IMR-90 (cell line): ENCODE measurements around the gene STXBP4. TPM values are rescaled to one million over a fixed set of nuclear protein-coding genes. Genes with fewer than 3 reads are reported as not detected.

ENCODE experiments used
- ATAC-seq: fragments of 200-7000 bp; cut with Tn5 transposase; 2 replicates; pipeline ENCODE4 v1.9.1; 2020; ENCODE audit warnings: low read depth, mild to moderate bottlenecking, moderate library complexity
- BruUV-seq: library from RNA; stranded (reverse); fragments of 400-500 nt; replicated peaks from 2 replicates; lab custom pipeline; 2021; lab: Mats Ljungman, UMichigan
- CTCF ChIA-PET: fragments of 300-600 bp; formaldehyde crosslinking; extraction: SDS; loops from one replicate; lab custom pipeline; 2021; ENCODE audit warnings: antibody characterized with exemption; lab: Yijun Ruan, JAX
- POLR2A ChIA-PET: fragments of 300-600 bp; sonication (Branson Sonifier 250); formaldehyde crosslinking; loops from one replicate; lab custom pipeline; 2022; ENCODE audit warnings: antibody characterized with exemption; ENCODE audit not compliant: unreplicated experiment; lab: Charles Lee
- DNase-seq: peaks from one replicate; pipeline ENCODE4 v3.0.0; 2013
- H2AFZ ChIP-seq: replicated peaks from 2 replicates; pipeline ENCODE3; 2013; ENCODE audit warnings: low read length, mild to moderate bottlenecking; ENCODE audit not compliant: poor library complexity
- H2AK5ac ChIP-seq: 2 replicates; pipeline ENCODE4 v1.6.1; 2013; ENCODE audit warnings: low read depth, low read length, inconsistent platforms
- H2AK9ac ChIP-seq: replicated peaks from 2 replicates; pipeline ENCODE3; 2013; ENCODE audit warnings: mild to moderate bottlenecking, low read depth, low read length, moderate library complexity; ENCODE audit not compliant: poor library complexity
- H2BK120ac ChIP-seq: 2 replicates; pipeline ENCODE4 v1.6.1; 2013; ENCODE audit warnings: low read depth, low read length, inconsistent platforms
- H2BK15ac ChIP-seq: 3 replicates; pipeline ENCODE4 v1.6.1; 2013; ENCODE audit warnings: low read depth, low read length, inconsistent platforms
- H2BK20ac ChIP-seq: 2 replicates; pipeline ENCODE4 v1.6.1; 2013; ENCODE audit warnings: low read depth, mild to moderate bottlenecking, inconsistent platforms, low read length, moderate library complexity
- H2BK5ac ChIP-seq: 2 replicates; pipeline ENCODE4 v1.6.1; 2013; ENCODE audit warnings: mild to moderate bottlenecking, low read depth, low read length, inconsistent platforms; ENCODE audit not compliant: poor library complexity, severe bottlenecking
- H3K14ac ChIP-seq: replicated peaks from 2 replicates; pipeline ENCODE4 v1.6.1; 2013; ENCODE audit warnings: low read depth, low read length, inconsistent platforms
- H3K18ac ChIP-seq: 2 replicates; pipeline ENCODE4 v1.6.1; 2013; ENCODE audit warnings: low read depth, low read length, control low read depth
- H3K23ac ChIP-seq: 2 replicates; pipeline ENCODE4 v1.6.1; 2013; ENCODE audit warnings: low read depth, low read length, inconsistent platforms
- H3K27ac ChIP-seq: 2 replicates; pipeline ENCODE4 v1.5.1; 2013; ENCODE audit warnings: mild to moderate bottlenecking, control low read depth, low read length; ENCODE audit not compliant: insufficient read depth
- H3K27me3 ChIP-seq: 2 replicates; pipeline ENCODE4 v1.6.1; 2013; ENCODE audit warnings: low read length; ENCODE audit not compliant: control insufficient read depth, insufficient read depth
- H3K36me3 ChIP-seq: 2 replicates; pipeline ENCODE4 v1.6.1; 2013; ENCODE audit warnings: low read length, mixed read lengths; ENCODE audit not compliant: control insufficient read depth, insufficient read depth
- H3K4ac ChIP-seq: 2 replicates; pipeline ENCODE4 v1.6.1; 2013; ENCODE audit warnings: low read depth, low read length, inconsistent platforms
- H3K4me1 ChIP-seq: 2 replicates; pipeline ENCODE4 v1.6.1; 2013; ENCODE audit warnings: low read length, mixed read lengths; ENCODE audit not compliant: control insufficient read depth, insufficient read depth
- H3K4me2 ChIP-seq: 2 replicates; pipeline ENCODE4 v1.6.1; 2013; ENCODE audit warnings: low read depth, mild to moderate bottlenecking, control low read depth, low read length, moderate library complexity
- H3K4me3 ChIP-seq: 2 replicates; pipeline ENCODE4 v1.5.1; 2013; ENCODE audit warnings: low read depth, mild to moderate bottlenecking, control low read depth, low read length, moderate library complexity; ENCODE audit not compliant: insufficient read depth
- H3K56ac ChIP-seq: 2 replicates; pipeline ENCODE4 v1.6.1; 2013; ENCODE audit warnings: low read length, inconsistent platforms; ENCODE audit not compliant: insufficient read depth; ENCODE audit errors: extremely low read depth
- H3K79me1 ChIP-seq, 2 experiments: 2 replicates each; pipeline ENCODE4 v1.6.1; 2013; ENCODE audit warnings: low read length in 2 of 2, inconsistent platforms in 1 of 2, low read depth in 1 of 2
- H3K9ac ChIP-seq: 2 replicates; pipeline ENCODE4 v1.6.1; 2013; ENCODE audit warnings: low read depth, low read length, control low read depth
- H3K9me1 ChIP-seq: 2 replicates; pipeline ENCODE4 v1.6.1; 2013; ENCODE audit warnings: low read length, inconsistent platforms; ENCODE audit not compliant: insufficient read depth
- H3K9me3 ChIP-seq: 2 replicates; pipeline ENCODE4 v1.6.1; 2013; ENCODE audit warnings: low read length; ENCODE audit not compliant: control insufficient read depth, insufficient read depth
- H4K20me1 ChIP-seq: 2 replicates; pipeline ENCODE4 v1.6.1; 2013; ENCODE audit warnings: low read length, inconsistent platforms; ENCODE audit not compliant: insufficient read depth
- H4K5ac ChIP-seq: 2 replicates; pipeline ENCODE4 v1.6.1; 2013; ENCODE audit warnings: mild to moderate bottlenecking, low read depth, low read length, control low read depth
- H4K8ac ChIP-seq, 2 experiments: 2 replicates each; pipeline ENCODE4 v1.6.1; 2013; ENCODE audit warnings: low read depth in 2 of 2, low read length in 2 of 2, control low read depth in 1 of 2, inconsistent platforms in 1 of 2
- H4K91ac ChIP-seq: 2 replicates; pipeline ENCODE4 v1.6.1; 2013; ENCODE audit warnings: low read depth, low read length, inconsistent platforms; ENCODE audit not compliant: insufficient read depth
- BHLHE40 ChIP-seq: fragments of 150-350 bp; IDR thresholded peaks from 2 replicates; pipeline ENCODE4 v1.6.1; 2016; ENCODE audit warnings: mild to moderate bottlenecking, low read depth, low read length
- CEBPB ChIP-seq: IDR thresholded peaks from 2 replicates; pipeline ENCODE4 v1.6.1; 2012; ENCODE audit warnings: low read depth, low read length, improper control_type of control experiment
- CHD1 ChIP-seq: IDR thresholded peaks from 2 replicates; pipeline ENCODE4 v1.6.1; 2012; ENCODE audit warnings: low read depth, low read length, improper control_type of control experiment
- CTCF ChIP-seq: conservative IDR thresholded peaks from 2 replicates; pipeline ENCODE4 v1.5.1; 2012; ENCODE audit warnings: mild to moderate bottlenecking, low read depth, low read length, improper control_type of control experiment
- ELK1 ChIP-seq: fragments of 150-350 bp; IDR thresholded peaks from 2 replicates; pipeline ENCODE4 v1.6.1; 2016; ENCODE audit warnings: low read depth, mild to moderate bottlenecking, low read length, moderate library complexity, borderline replicate concordance
- MAFK ChIP-seq: IDR thresholded peaks from 2 replicates; pipeline ENCODE4 v1.6.1; 2012; ENCODE audit warnings: low read depth, low read length, improper control_type of control experiment
- MXI1 ChIP-seq: IDR thresholded peaks from 2 replicates; pipeline ENCODE4 v1.6.1; 2012; ENCODE audit warnings: low read depth, mild to moderate bottlenecking, low read length, moderate library complexity, borderline replicate concordance
- NFE2L2 ChIP-seq: fragments of 150-350 bp; IDR thresholded peaks from 2 replicates; pipeline ENCODE4 v1.6.1; 2016; ENCODE audit warnings: low read depth, mild to moderate bottlenecking, low read length
- POLR2A ChIP-seq: IDR thresholded peaks from 2 replicates; pipeline ENCODE4 v1.6.1; 2012; ENCODE audit warnings: mild to moderate bottlenecking, low read depth, low read length
- RAD21 ChIP-seq: IDR thresholded peaks from 2 replicates; pipeline ENCODE4 v1.6.1; 2012; ENCODE audit warnings: low read length, improper control_type of control experiment
- RCOR1 ChIP-seq: IDR thresholded peaks from 2 replicates; pipeline ENCODE4 v1.6.1; 2012; ENCODE audit warnings: mild to moderate bottlenecking, low read length, improper control_type of control experiment; ENCODE audit not compliant: insufficient replicate concordance
- RFX5 ChIP-seq: IDR thresholded peaks from 2 replicates; pipeline ENCODE4 v1.8.0; 2012; ENCODE audit warnings: low read depth, mild to moderate bottlenecking, low read length, moderate library complexity
- SMC3 ChIP-seq: fragments of 150-350 bp; IDR thresholded peaks from 2 replicates; pipeline ENCODE4 v1.6.1; 2016; ENCODE audit warnings: low read depth, mild to moderate bottlenecking, antibody characterized with exemption, low read length, moderate library complexity
- USF2 ChIP-seq: fragments of 150-350 bp; IDR thresholded peaks from 2 replicates; pipeline ENCODE4 v1.6.1; 2017; ENCODE audit warnings: mild to moderate bottlenecking, antibody characterized with exemption, low read length, low read depth
- WGBS, 2 experiments: methylation state at CpG; one replicate each; pipeline versions ENCODE4 v1.1.5 to v1.1.7; 2013; ENCODE audit warnings: missing lambda C conversion rate in 2 of 2; ENCODE audit not compliant: insufficient read length in 1 of 2; ENCODE audit errors: extremely low coverage in 2 of 2; 5-methylcytosine and 5-hydroxymethylcytosine counted together
- dilution Hi-C: fragments of 300-500 bp; cut with HindIII; formaldehyde crosslinking; loops from one replicate; pipeline ENCODE4 v1.14.3; 2018; ENCODE audit warnings: low sequenced_read_pairs; ENCODE audit not compliant: unreplicated experiment
- in situ Hi-C: fragments of 300-500 bp; cut with MboI; formaldehyde crosslinking; loops from 3 replicates; pipeline ENCODE4 v1.14.3; 2019; ENCODE audit warnings: low sequenced_read_pairs, inconsistent platforms, mixed read lengths
- intact Hi-C: fragments of 100-400 bp; cut with micrococcal nuclease; formaldehyde crosslinking; loops from 2 replicates; pipeline ENCODE4 v1.10.0; 2022
- polyA plus RNA-seq, 3 experiments: library from polyadenylated mRNA; depleted of rRNA; stranded (reverse); fragments of >200 nt; gene quantifications; 2 replicates each; pipeline ENCODE4 v1.2.3, GENCODE V29; 2012; ENCODE audit warnings: low replicate concordance in 1 of 3
- total RNA-seq: library from RNA; depleted of rRNA; stranded (reverse); fragments of >200 nt; gene quantifications from 2 replicates; pipeline ENCODE4 v1.2.3, GENCODE V29; 2012

The STXBP4 gene
- total and polyA plus RNA-seq, 2 of the 4 experiments (the other 2 are of a cell fraction): 4.1 to 20.4 TPM

- no peak overlapping the region for H3K14ac ChIP-seq
- POLR2A ChIA-PET: no interaction called here
- no peaks in the 10 kb centered on the region for H3K79me1 ChIP-seq
- no peaks in the 10 kb centered on the region for H3K36me3 ChIP-seq
- in situ Hi-C loops (no loop called here), intact Hi-C loops (no loop called here), dilution Hi-C loops (no loop called here)
- H2BK120ac ChIP-seq: no peak overlapping the region
- 100% methylated on average over 1 of the region's 4 CpGs; no CpG with 5 or more reads in 1 of the 2 experiments for WGBS, 2 experiments
- peaks cover 2% of the 10 kb centered on the region; the same call in 1 of the 2 replicates for H3K4me1 ChIP-seq
- H2AK5ac ChIP-seq: no peak overlapping the region
- H3K9ac ChIP-seq: no peak overlapping the region
- no peaks in the 10 kb centered on the region for H4K20me1 ChIP-seq
- no peak overlapping the region for H3K4ac ChIP-seq
- H3K18ac ChIP-seq: no peak overlapping the region
- H3K9me1 ChIP-seq: 0 out of 2 replicates have a peak, but pooled peaks cover 2% of the 10 kb centered on the region
- no peak overlapping the region for H3K23ac ChIP-seq
- no peak overlapping the region for H4K8ac ChIP-seq
- CTCF ChIA-PET: no interaction called here
- no peak overlapping the region for H3K27ac ChIP-seq
- no peak overlapping the region for H4K5ac ChIP-seq
- no peaks in the 10 kb centered on the region for H3K27me3 ChIP-seq
- H4K91ac ChIP-seq: no peak overlapping the region
- no peak overlapping the region for H2AK9ac ChIP-seq
- no peak overlapping the region for H2BK20ac ChIP-seq
- H3K9me3 ChIP-seq: no peaks in the 10 kb centered on the region
- DNase-seq: no peak
- BruUV-seq: no TSS peak
- no peak overlapping the region for H3K4me3 ChIP-seq
- no peak overlapping the region for H3K56ac ChIP-seq
- H2AFZ ChIP-seq: no peak overlapping the region
- TF ChIP-seq CTCF: no peak
- TF ChIP-seq SMC3: no peak
- no peak for TF ChIP-seq MXI1
- TF ChIP-seq ELK1: no peak
- no peak for TF ChIP-seq CHD1
- no peak for TF ChIP-seq BHLHE40
- TF ChIP-seq POLR2A: no peak
- TF ChIP-seq USF2: no peak
- TF ChIP-seq RCOR1: no peak
- TF ChIP-seq NFE2L2: no peak
- TF ChIP-seq RFX5: no peak
- TF ChIP-seq CEBPB: no peak
- no peak for TF ChIP-seq MAFK
- TF ChIP-seq RAD21: no peak
- H3K4me2 ChIP-seq: no peak overlapping the region
- no peak overlapping the region for H2BK5ac ChIP-seq
- H2BK15ac ChIP-seq: no peak overlapping the region
- ATAC-seq: no peak
These were observed 203.2 kb downstream of the STXBP4 start for GRCh38 chr17:55171634-55172328.
